Measurements from ENCODE around the gene DEUP1. TPM values are rescaled to one million over a fixed set of nuclear protein-coding genes. Genes with fewer than 3 reads are reported as not detected.

DEUP1 gene
- total RNA-seq, 5 donors from 2014 or later (not counting 1 experiment from before 2014, with no cell fraction given): not detected

DNA sequence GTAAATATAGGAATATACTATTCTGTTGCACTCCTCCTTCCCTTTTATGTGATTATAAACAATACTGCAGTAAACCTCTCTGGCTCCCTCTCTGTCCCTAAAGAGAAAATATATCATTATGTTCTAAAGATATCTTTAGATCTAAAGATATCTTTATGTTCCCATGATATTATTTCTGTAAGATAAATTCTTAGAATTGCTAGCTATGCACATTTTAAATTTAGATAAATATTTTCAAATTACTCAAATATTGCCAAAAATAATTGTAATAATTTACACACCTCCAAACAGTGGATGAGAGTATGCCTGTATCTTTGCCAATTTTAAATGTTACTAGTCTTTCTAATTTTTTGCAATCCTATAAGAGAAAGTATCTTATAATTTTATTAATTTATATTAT lies 10.3 kb upstream of the DEUP1 start:
- Histone ChIP-seq H3K4me3 (ENCODE audit: control insufficient read depth in 1 of 2, extremely low read depth in 1 of 2, low read length in 1 of 2) (no peak overlapping the region), H3K27me3 (replicated peaks in 1 of 2; ENCODE audit: control insufficient read depth in 2 of 2, extremely low read depth in 1 of 2, insufficient read depth in 2 of 2, low read length in 1 of 2) (no peaks in the 10 kb centered on the region), H3K4me1 (ENCODE audit: control insufficient read depth in 1 of 2, extremely low read depth in 1 of 2, insufficient read depth in 2 of 2, low read length in 2 of 2) (no peaks in the 10 kb centered on the region), H3K36me3 (ENCODE audit: control insufficient read depth in 2 of 2, extremely low read depth in 1 of 2, insufficient read depth in 1 of 2, low read length in 1 of 2) (no peaks in the 10 kb centered on the region), H3K9me3 (no peaks in the 10 kb centered on the region), H3K27ac (ENCODE audit: low read length) (no peak overlapping the region)
- H3K27ac Mint-ChIP-seq: no peak overlapping the region
- H3K4me1 Mint-ChIP-seq: no peaks in the 10 kb centered on the region
- ChIA-PET POLR2A (no interaction called here), CTCF (no interaction called here)
- H3K9me3 Mint-ChIP-seq: peaks cover 10 to 31% (median 13%) of the 10 kb centered on the region in 3 donors
- peaks cover 0 to 16% of the 10 kb centered on the region in 2 donors for H3K27me3 Mint-ChIP-seq
- DNase-seq (no peak), ATAC-seq (replicated peaks in 1 of 4) (no peak)
- H3K4me3 Mint-ChIP-seq: no peak overlapping the region
- no peaks in the 10 kb centered on the region for H3K36me3 Mint-ChIP-seq

DNA sequence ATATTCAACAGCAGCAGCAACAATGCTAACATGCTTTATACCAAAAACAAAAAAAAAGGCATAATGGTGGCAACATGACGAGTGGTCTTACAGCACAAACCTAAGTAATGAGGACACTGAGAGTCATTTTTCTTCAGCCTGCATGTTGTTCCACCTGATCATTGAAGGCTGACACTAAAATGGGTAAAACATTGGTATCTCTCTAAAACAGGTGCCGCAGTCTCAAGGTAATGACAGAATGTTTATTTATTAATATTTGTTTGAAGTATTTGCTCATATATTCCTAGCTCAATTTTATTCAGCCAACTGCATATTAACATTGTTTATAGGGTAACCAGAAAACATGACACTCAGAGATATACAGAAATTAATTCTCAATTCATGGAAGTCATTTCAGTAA lies 8.3 kb upstream of the DEUP1 start:
- Mint-ChIP-seq H3K27ac (no peak overlapping the region), H3K9me3 (peaks cover 7 to 15% (median 7%) of the 10 kb centered on the region in 3 donors), H3K27me3 (peaks cover 0 to 16% of the 10 kb centered on the region in 2 donors), H3K36me3 (no peaks in the 10 kb centered on the region), H3K4me3 (no peak overlapping the region), H3K4me1 (no peaks in the 10 kb centered on the region)
- ATAC-seq (replicated peaks in 1 of 4): no peak
- POLR2A ChIA-PET: no interaction called here
- no peaks in the 10 kb centered on the region for H3K9me3 ChIP-seq
- no CpG with 5 or more reads among the region's 2 CpGs for WGBS (ENCODE audit: insufficient coverage)
- no peak for DNase-seq
- no peaks in the 10 kb centered on the region for H3K36me3 ChIP-seq (ENCODE audit: control insufficient read depth in 2 of 2, extremely low read depth in 1 of 2, insufficient read depth in 1 of 2, low read length in 1 of 2)
- H3K27ac ChIP-seq (ENCODE audit: low read length): no peak overlapping the region
- CTCF ChIA-PET: no interaction called here
- H3K4me1 ChIP-seq (ENCODE audit: control insufficient read depth in 1 of 2, extremely low read depth in 1 of 2, insufficient read depth in 2 of 2, low read length in 2 of 2): no peaks in the 10 kb centered on the region
- no peak overlapping the region for H3K4me3 ChIP-seq (ENCODE audit: control insufficient read depth in 1 of 2, extremely low read depth in 1 of 2, low read length in 1 of 2)
- no peaks in the 10 kb centered on the region for H3K27me3 ChIP-seq (replicated peaks in 1 of 2; ENCODE audit: control insufficient read depth in 2 of 2, extremely low read depth in 1 of 2, insufficient read depth in 2 of 2, low read length in 1 of 2)

DNA sequence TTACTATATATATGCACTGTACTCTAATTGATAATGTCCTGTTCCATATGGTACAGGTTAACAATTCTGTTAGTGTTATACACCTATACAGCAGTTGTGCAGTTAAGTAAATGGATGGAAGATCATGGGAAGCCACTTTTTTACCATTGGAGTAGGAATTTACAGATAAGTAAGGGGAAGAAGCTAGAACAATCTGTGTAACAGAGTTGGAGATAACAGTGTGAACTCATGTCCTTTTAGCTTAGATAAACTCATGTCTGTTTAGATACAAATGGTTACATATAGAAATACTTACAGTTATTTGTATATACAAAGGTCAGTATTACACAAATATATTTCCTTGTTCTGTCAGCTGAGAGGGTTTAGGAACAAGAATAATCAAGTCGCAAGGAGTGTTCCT lies 6.8 kb upstream of the DEUP1 start:
- no peak for DNase-seq
- no peak for ATAC-seq (replicated peaks in 1 of 4)
- H3K27ac Mint-ChIP-seq: no peak overlapping the region
- no peaks in the 10 kb centered on the region for H3K4me1 ChIP-seq (ENCODE audit: control insufficient read depth in 1 of 2, extremely low read depth in 1 of 2, insufficient read depth in 2 of 2, low read length in 2 of 2)
- no CpG with 5 or more reads among the region's 1 CpG for WGBS (ENCODE audit: insufficient coverage)
- no peak overlapping the region for H3K4me3 Mint-ChIP-seq
- H3K36me3 ChIP-seq (ENCODE audit: control insufficient read depth in 2 of 2, extremely low read depth in 1 of 2, insufficient read depth in 1 of 2, low read length in 1 of 2): no peaks in the 10 kb centered on the region
- H3K4me3 ChIP-seq (ENCODE audit: control insufficient read depth in 1 of 2, extremely low read depth in 1 of 2, low read length in 1 of 2): no peak overlapping the region
- H3K36me3 Mint-ChIP-seq: no peaks in the 10 kb centered on the region
- no peaks in the 10 kb centered on the region for H3K4me1 Mint-ChIP-seq
- no peaks in the 10 kb centered on the region for H3K9me3 ChIP-seq
- POLR2A ChIA-PET: interaction anchor here in 1 of 2 donors (0.6 kb wide), 1 partner anchor 419 kb away, joined by 3 read pairs; no protein-coding TSS in a partner anchor
- peaks cover 6 to 15% of the 10 kb centered on the region in 2 donors for H3K27me3 Mint-ChIP-seq
- CTCF ChIA-PET: no interaction called here
- H3K27ac ChIP-seq (ENCODE audit: low read length): no peak overlapping the region
- H3K9me3 Mint-ChIP-seq: peaks cover under 1 to 8% (median 7%) of the 10 kb centered on the region in 3 donors
- H3K27me3 ChIP-seq (replicated peaks in 1 of 2; ENCODE audit: control insufficient read depth in 2 of 2, extremely low read depth in 1 of 2, insufficient read depth in 2 of 2, low read length in 1 of 2): peaks cover 0 to 2% of the 10 kb centered on the region in 2 experiments

DNA sequence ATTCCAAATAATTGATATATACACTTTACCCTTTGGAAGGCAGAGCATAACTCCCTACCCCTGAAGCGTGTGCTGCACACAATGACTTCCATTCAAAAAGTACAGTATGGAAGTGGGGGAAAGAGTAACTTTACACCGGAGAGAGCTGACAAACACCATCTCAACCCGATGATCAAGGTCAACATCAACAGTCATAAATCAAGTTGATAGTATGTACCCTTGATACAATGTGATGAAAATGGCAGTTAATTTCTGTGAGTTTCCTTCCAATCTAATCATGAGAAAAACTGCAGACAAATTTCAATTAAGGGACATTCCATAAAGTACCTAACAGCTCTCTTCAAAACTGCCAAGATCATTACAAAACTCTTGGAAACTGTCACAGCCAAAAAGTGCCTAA lies 6.0 kb upstream of the DEUP1 start:
- no CpG with 5 or more reads among the region's 3 CpGs for WGBS (ENCODE audit: insufficient coverage)
- Histone ChIP-seq H3K27ac (ENCODE audit: low read length) (no peak overlapping the region), H3K4me3 (ENCODE audit: control insufficient read depth in 1 of 2, extremely low read depth in 1 of 2, low read length in 1 of 2) (no peak overlapping the region), H3K36me3 (ENCODE audit: control insufficient read depth in 2 of 2, extremely low read depth in 1 of 2, insufficient read depth in 1 of 2, low read length in 1 of 2) (no peaks in the 10 kb centered on the region), H3K4me1 (ENCODE audit: control insufficient read depth in 1 of 2, extremely low read depth in 1 of 2, insufficient read depth in 2 of 2, low read length in 2 of 2) (no peaks in the 10 kb centered on the region), H3K9me3 (no peaks in the 10 kb centered on the region), H3K27me3 (replicated peaks in 1 of 2; ENCODE audit: control insufficient read depth in 2 of 2, extremely low read depth in 1 of 2, insufficient read depth in 2 of 2, low read length in 1 of 2) (peaks cover 0 to 2% of the 10 kb centered on the region in 2 experiments)
- no peaks in the 10 kb centered on the region for H3K4me1 Mint-ChIP-seq
- DNase-seq (no peak), ATAC-seq (replicated peaks in 1 of 4) (no peak)
- peaks cover 0 to 1% (median 1%) of the 10 kb centered on the region in 3 donors for H3K9me3 Mint-ChIP-seq
- ChIA-PET CTCF (no interaction called here), POLR2A (no interaction called here)
- no peak overlapping the region for H3K27ac Mint-ChIP-seq
- no peak overlapping the region for H3K4me3 Mint-ChIP-seq
- H3K27me3 Mint-ChIP-seq: peaks cover 9 to 15% of the 10 kb centered on the region in 2 donors
- no peaks in the 10 kb centered on the region for H3K36me3 Mint-ChIP-seq

DNA sequence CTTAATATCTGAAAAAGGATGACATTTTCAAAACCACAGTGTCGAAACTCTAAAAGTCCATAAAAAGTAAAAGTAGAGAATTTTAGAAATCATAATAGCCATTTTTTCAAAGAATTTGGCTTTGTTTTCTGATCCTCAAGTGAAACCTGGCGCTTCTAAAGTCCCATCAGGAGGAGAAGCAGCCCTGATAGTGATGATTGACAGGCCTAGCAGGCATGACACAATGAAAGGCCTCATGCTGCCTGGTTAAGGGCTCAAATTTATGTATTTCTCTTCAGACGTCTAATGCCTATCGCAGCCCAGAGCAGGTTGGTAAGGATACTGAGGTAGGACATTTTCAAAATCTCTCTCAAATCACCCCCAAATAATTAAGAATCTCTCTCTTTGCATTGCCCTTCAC lies 3.9 kb upstream of the DEUP1 start:
- WGBS (ENCODE audit: insufficient coverage): 64% methylated on average over 1 of the region's 4 CpGs
- H3K4me1 ChIP-seq (ENCODE audit: control insufficient read depth in 1 of 2, extremely low read depth in 1 of 2, insufficient read depth in 2 of 2, low read length in 2 of 2): peaks cover 0 to 5% of the 10 kb centered on the region in 2 experiments
- no peaks in the 10 kb centered on the region for H3K36me3 ChIP-seq (ENCODE audit: control insufficient read depth in 2 of 2, extremely low read depth in 1 of 2, insufficient read depth in 1 of 2, low read length in 1 of 2)
- ATAC-seq (replicated peaks in 1 of 4) (no peak), DNase-seq (no peak)
- Mint-ChIP-seq H3K9me3 (no peaks in the 10 kb centered on the region), H3K4me3 (no peak overlapping the region), H3K27me3 (peaks cover 26% of the 10 kb centered on the region in 2 donors), H3K27ac (no peak overlapping the region), H3K4me1 (peaks cover 0 to 8% (median 7%) of the 10 kb centered on the region in 3 donors), H3K36me3 (no peaks in the 10 kb centered on the region)
- POLR2A ChIA-PET: no interaction called here
- H3K9me3 ChIP-seq: no peaks in the 10 kb centered on the region
- no peak overlapping the region for H3K4me3 ChIP-seq (ENCODE audit: control insufficient read depth in 1 of 2, extremely low read depth in 1 of 2, low read length in 1 of 2)
- peaks cover 2 to 7% of the 10 kb centered on the region in 2 experiments for H3K27me3 ChIP-seq (replicated peaks in 1 of 2; ENCODE audit: control insufficient read depth in 2 of 2, extremely low read depth in 1 of 2, insufficient read depth in 2 of 2, low read length in 1 of 2)
- CTCF ChIA-PET: no interaction called here
- H3K27ac ChIP-seq (ENCODE audit: low read length): no peak overlapping the region

DNA sequence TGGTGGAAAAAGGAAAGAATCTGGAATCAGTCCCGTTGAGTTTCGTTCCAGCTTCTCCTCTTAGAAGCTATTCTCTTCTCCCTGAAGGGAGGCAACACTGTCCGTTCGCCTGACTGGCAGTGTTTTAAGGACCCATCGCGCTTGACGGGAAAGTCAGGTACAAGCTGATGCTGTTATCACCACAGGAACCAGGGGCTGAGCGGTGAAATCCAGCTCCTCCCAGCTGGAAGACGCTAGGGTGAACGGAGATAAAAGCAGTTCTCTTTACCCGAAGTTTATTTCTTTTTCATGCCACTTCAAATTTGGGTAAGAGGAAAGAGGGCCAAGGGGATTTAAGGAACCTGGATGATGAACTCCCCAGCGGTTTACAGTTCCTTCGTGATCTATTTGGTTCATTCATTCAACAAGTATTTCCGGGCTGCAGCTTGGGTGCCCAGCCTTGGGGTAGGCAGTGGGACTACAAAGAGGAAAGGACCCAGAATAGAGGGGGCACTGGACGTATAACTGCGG lies 551 bp upstream of the DEUP1 start:
- H3K4me1 Mint-ChIP-seq: peaks cover 0 to 8% (median 7%) of the 10 kb centered on the region in 3 donors

DNA sequence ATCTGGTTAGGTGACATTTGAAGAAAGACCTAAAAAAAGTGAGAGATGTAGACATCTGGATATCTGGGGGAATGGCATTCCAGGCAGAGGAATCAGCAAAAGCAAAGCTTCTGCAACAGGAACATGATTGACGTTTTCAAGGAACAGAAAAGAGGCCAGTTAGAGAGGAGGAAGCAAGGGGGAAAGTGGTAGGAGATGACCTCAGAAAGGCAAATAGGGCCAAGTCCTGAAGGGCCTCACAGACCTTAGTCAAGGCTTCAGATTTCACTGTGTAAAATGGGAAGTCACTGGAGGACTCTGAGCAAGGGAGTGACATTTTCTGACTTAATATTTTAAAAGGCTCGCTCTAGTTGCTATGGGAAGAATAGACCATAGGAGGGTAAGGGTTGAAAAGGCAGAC lies 9.7 kb downstream of the DEUP1 start:
- WGBS (ENCODE audit: insufficient coverage): 66% methylated on average over 2 of the region's 2 CpGs
- POLR2A ChIA-PET: no interaction called here
- H3K4me1 ChIP-seq (ENCODE audit: control insufficient read depth in 1 of 2, extremely low read depth in 1 of 2, insufficient read depth in 2 of 2, low read length in 2 of 2): no peaks in the 10 kb centered on the region
- no peaks in the 10 kb centered on the region for H3K9me3 ChIP-seq
- Mint-ChIP-seq H3K4me1 (no peaks in the 10 kb centered on the region), H3K9me3 (no peaks in the 10 kb centered on the region), H3K27ac (no peak overlapping the region), H3K36me3 (no peaks in the 10 kb centered on the region), H3K4me3 (no peak overlapping the region), H3K27me3 (peaks cover 0 to 2% of the 10 kb centered on the region in 2 donors)
- DNase-seq: no peak
- CTCF ChIA-PET: no interaction called here
- ATAC-seq (replicated peaks in 1 of 4): no peak
- H3K4me3 ChIP-seq (ENCODE audit: control insufficient read depth in 1 of 2, extremely low read depth in 1 of 2, low read length in 1 of 2): no peak overlapping the region
- H3K36me3 ChIP-seq (ENCODE audit: control insufficient read depth in 2 of 2, extremely low read depth in 1 of 2, insufficient read depth in 1 of 2, low read length in 1 of 2): no peaks in the 10 kb centered on the region
- H3K27me3 ChIP-seq (replicated peaks in 1 of 2; ENCODE audit: control insufficient read depth in 2 of 2, extremely low read depth in 1 of 2, insufficient read depth in 2 of 2, low read length in 1 of 2): no peaks in the 10 kb centered on the region
- H3K27ac ChIP-seq (ENCODE audit: low read length): no peak overlapping the region

More for the DNA sequence above, 551 bp upstream of the DEUP1 start:
- DNase-seq: no peak
- no peaks in the 10 kb centered on the region for H3K9me3 Mint-ChIP-seq
- H3K27ac ChIP-seq (ENCODE audit: low read length): no peak overlapping the region
- no peaks in the 10 kb centered on the region for H3K9me3 ChIP-seq
- peaks cover 2 to 7% of the 10 kb centered on the region in 2 experiments for H3K27me3 ChIP-seq (replicated peaks in 1 of 2; ENCODE audit: control insufficient read depth in 2 of 2, extremely low read depth in 1 of 2, insufficient read depth in 2 of 2, low read length in 1 of 2)
- H3K27me3 Mint-ChIP-seq: peaks cover 35 to 47% of the 10 kb centered on the region in 2 donors
- CTCF ChIA-PET: no interaction called here
- peaks cover 0 to 5% of the 10 kb centered on the region in 2 experiments for H3K4me1 ChIP-seq (ENCODE audit: control insufficient read depth in 1 of 2, extremely low read depth in 1 of 2, insufficient read depth in 2 of 2, low read length in 2 of 2)
- H3K36me3 ChIP-seq (ENCODE audit: control insufficient read depth in 2 of 2, extremely low read depth in 1 of 2, insufficient read depth in 1 of 2, low read length in 1 of 2): no peaks in the 10 kb centered on the region
- H3K4me3 ChIP-seq (ENCODE audit: control insufficient read depth in 1 of 2, extremely low read depth in 1 of 2, low read length in 1 of 2): no peak overlapping the region
- no peak overlapping the region for H3K27ac Mint-ChIP-seq
- no peaks in the 10 kb centered on the region for H3K36me3 Mint-ChIP-seq
- 18% methylated on average over 10 of the region's 16 CpGs for WGBS (ENCODE audit: insufficient coverage)
- POLR2A ChIA-PET: no interaction called here
- peak overlapping the region in 2 of 3 donors; percentile 50 to 52 for H3K4me3 Mint-ChIP-seq
- ATAC-seq (replicated peaks in 1 of 4): no peak
